Activated CD8-positive, alpha-beta memory T cell treated with anti-CD3 and anti-CD28 coated beads for 48 hours (primary cell): ENCODE data around the gene RARG.

Experiments used
- DNase-seq, 3 experiments: peaks; one replicate each; pipeline ENCODE4 v3.0.0-alpha.2; 2020; ENCODE audit warnings: low read depth in 2 of 3, low spot score in 2 of 3

Gene RARG

GRCh38 chr12:53224061-53224896, 7.7 kb downstream of the RARG start:
- no peak for DNase-seq

- no peak for DNase-seq
Observed at GRCh38 chr12:53223389-53224060, 8.5 kb downstream of the RARG start.

DNA sequence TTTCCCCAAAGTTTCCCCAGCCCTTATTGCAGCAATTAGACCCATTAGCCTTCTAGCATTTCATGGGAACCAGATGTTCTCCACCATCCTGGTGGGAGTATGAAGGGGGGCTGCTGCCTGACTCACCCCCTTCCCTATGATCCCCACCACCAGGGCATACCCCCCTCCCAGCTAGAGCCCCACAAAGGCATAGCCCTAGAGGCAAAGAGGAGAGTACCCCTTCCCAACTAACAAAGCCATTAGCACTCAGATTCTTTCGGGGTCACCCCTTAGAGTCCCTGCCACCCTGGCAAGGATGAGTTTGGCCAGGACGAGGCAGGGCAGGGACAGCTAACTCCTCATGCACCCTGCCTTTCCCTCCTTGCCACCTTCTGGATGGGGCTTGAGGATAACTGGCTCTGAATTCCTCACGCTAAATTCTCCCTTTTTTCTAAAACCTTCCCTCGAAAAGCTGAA, 9.2 kb downstream of the RARG start:
- DNase-seq = no peak

DNA sequence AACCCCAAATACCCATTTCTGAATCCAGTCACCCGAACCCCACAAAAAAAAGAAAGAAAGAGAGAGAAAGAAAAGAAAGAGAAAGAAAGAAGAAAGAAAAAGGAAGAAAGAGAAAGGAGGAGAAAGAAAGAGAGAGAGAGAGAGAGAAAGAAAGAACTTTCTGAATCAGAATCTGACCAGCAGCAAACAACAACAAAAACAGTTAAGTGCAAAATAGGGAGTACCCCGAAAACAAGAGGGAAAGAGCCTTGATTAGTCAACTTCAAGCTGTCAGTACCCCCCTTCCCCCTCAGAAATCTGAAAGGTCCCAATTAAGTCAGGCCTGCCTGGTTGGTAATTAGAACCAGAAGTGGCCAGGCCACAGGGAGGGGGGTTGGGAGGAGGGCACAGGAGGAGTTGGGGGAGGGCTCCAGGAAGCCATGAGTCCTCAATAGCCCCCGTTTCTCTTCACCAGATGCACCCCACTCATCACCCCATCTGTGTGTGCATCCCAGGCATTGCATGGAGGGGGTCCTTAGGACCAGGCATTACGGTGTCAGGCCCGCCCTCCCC, 9.8 kb downstream of the RARG start:
- DNase-seq = no peak

- no peak for DNase-seq
Observed at GRCh38 chr12:53221203-53222080, 10.6 kb downstream of the RARG start.

DNA sequence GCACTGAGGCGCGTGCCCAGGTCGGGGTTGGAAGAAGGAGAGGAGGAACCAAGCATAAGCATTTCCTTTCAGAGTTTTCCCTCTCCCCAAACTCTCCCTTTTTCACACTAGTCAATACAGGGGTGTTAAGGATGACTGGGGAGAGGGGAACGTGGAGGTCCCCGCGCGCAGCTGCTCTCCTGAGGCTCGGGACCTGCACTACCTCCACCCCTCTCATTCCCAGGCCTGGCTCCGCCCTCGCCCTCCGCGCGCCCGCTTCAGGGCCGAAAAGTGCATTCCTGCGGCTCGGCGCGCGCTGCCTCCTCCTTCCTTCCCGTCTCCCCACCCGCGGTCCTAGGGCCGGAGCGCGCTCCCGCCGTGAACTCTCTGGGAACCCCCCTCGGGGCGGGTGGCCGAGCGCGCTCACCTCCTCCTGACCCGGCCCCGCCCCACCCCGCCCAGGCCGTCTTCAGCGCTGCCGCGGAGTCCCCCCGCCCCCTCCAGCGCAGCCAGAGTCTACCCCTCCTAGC, 11.3 kb downstream of the RARG start:
- peak in 2 of 3 experiments; percentile 62 to 77 for DNase-seq

GRCh38 chr12:53219956-53220693, 11.9 kb downstream of the RARG start:
- DNase-seq = peak in 1 of 3 experiments; percentile 76

- peak in 1 of 3 experiments; percentile 79 for DNase-seq
Observed at GRCh38 chr12:53219292-53219955, 12.6 kb downstream of the RARG start.

- DNase-seq = no peak
Observed at GRCh38 chr12:53218551-53219291, 13.3 kb downstream of the RARG start.

DNA sequence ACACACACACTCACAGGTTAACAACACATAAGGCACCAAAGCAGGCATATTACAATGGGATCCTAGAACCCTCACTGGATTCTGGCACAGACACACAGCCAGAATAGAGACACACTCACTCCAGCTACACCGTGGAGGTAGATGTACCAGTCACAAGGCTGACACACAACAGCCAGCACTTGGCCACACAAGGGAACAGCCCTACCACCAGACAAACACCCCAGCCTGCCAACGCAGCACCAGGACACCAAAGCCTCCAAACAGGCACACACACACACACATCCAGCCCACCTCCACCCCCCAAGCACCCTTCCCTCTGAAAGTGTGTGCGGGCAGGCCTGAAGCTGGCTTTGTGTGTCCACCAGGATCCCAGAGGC, 14.1 kb downstream of the RARG start:
- DNase-seq = no peak

DNA sequence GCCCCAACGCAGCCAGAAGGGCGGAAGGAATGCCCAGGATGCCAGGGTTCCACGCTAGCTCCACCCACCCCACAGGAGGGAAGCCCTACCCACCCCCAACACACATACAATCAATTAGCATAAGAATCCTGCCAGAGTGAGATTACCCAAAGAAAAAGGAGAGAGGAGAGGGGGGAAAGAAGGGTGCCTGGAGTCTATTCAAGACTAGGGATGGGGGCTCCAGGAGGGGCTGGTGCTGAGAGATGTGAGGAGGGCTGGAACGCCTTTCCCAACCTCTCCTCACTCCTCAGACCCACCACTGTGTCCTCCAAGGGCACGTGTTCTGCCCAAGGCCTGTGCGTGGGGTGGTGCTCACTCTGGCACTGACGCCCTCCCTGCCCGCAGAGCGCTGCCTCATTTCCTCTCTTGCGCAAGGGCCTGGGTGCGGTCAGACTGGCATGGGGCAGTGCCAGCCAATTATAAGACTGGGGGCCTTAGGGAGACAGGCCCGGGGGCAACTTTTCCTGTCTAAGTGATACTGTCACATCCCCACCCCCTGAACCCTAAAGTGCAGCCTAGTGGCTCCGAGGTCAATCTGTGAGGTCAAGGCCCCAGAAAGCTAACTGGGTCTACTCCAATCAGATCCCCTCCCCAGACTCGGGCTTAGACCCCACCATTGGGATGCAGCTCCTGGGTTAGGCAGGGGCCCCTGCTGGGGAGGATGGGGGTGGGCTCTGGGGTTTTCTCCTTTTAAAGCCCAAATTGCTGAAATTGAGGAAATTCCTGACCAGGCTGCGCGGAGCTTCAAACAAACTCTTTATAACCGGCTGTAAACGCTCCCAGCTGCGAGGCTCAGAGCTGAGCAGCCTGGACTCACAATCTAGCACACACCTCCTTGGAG, 14.7 kb downstream of the RARG start:
- no peak for DNase-seq

- DNase-seq = no peak
Observed at GRCh38 chr12:53215497-53215896, 16.5 kb downstream of the RARG start.

DNA sequence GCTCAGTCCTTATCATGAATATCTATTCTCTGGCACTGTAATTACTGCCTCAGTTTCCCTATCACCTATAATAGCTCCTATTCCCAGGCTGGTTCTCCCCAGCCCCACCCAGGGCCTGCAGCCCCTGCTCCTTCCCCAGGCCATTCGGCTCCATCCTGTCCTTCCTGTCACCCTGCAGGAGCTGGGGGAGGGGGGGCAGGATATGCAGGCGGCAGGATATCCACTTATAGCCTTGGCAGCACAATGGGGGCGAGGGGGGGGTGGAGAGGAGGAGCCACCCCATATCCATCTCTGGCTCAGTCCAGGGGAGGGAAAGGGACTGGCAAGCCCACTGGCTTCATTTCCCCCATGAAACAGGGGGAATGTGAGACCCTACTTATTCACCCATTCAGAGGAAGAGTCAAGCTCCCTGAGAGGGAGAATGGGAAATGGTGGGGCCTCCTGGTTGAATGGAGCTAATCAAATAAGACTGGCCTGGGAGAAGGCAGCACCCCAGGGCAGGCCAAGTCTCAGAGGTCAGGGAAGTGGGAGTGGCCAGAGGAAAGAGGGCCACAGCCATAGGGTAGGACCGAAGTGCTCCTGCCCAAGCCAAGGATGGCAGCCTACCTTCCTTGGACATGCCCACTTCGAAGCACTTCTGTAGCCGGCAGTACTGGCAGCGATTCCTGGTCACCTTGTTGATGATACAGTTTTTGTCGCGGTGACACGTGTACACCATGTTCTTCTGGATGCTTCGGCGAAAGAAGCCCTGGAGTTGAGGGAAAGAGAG, 17.1 kb downstream of the RARG start:
- no peak for DNase-seq

DNA sequence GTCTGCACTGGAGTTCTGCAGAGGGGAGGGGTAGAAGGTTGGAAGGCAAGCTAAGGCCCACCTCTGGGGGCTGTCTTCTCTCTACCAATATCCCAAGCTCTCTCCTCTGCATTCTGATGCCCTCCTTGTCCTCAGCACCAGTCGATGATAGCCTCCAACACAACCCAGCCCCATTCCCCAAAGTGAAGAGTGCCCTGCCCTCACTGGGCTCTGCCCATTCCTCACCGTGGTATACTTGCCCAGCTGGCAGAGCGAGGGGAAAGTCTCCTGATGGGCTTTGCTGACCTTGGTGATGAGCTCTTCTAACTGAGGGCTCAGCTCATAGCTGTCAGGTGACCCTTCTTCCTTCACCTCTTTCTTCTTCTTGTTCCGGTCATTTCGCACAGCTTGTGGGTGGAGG, 17.8 kb downstream of the RARG start:
- no peak for DNase-seq

DNA sequence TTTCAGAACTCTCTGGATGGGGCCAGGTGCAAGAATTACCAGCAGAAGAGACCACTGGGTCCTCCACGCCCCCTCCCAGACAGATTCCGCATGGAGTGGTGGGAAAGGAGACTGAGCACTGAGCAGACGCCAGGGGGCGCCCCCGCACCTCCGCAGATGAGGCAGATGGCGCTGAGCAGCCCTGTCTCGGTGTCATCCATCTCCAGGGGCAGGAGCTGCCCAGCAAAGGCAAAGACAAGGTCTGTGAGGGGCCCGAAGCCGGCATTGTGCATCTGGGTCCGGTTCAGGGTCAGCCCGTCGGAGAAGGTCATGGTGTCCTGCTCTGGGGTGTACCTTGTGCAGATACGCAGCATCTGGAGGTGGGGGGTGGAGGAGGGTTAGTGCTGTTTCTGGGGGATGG, 18.7 kb downstream of the RARG start:
- DNase-seq = peak; percentile 57 to 85 (median 75)

DNA sequence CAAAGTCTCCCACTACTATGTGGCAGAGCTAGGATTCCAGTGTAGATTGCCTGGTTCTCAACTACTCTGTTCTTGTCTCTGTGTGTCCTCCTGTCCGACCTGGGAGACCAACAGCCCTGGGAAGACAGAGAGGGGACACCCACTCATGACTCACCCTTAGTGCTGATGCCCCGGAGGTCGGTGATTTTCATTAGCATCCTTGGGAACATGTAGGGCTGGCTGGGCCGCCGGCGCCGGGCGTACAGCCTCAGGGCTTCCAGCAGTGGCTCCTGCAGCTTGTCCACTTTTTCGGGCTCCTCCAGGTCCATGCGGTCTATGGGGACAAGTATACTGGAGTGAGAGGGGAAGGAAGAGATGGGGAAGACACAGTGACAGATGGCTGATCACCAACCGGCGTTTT, 19.1 kb downstream of the RARG start:
- DNase-seq = no peak
